Bronchial epithelial cell (primary cell): ENCODE results near the gene NDRG2. TPM values are rescaled to one million over a fixed set of nuclear protein-coding genes. Genes with fewer than 3 reads are reported as not detected.

Experiments
- DNase-seq: peaks from one replicate; pipeline ENCODE4 v3.0.0-alpha.2; 2010; ENCODE audit warnings: low read depth
- FAIRE-seq: peaks from 2 replicates; lab custom pipeline; 2011; peaks lifted over from hg19 to GRCh38; lab: Jason Lieb, UNC
- H3K27me3 ChIP-seq: 2 replicates; pipeline ENCODE4 v1.5.1; 2011; ENCODE audit warnings: low read length; ENCODE audit not compliant: control insufficient read depth, insufficient read depth
- H3K36me3 ChIP-seq: 2 replicates; pipeline ENCODE4 v1.5.1; 2011; ENCODE audit warnings: low read length; ENCODE audit not compliant: control insufficient read depth, insufficient read depth
- H3K4me3 ChIP-seq: 2 replicates; pipeline ENCODE4 v1.5.1; 2011; ENCODE audit warnings: mild to moderate bottlenecking, low read depth, low read length, control low read depth
- CTCF ChIP-seq: IDR thresholded peaks from 2 replicates; pipeline ENCODE4 v1.5.1; 2011; ENCODE audit warnings: mild to moderate bottlenecking, moderate library complexity, low read length, control low read depth, inconsistent platforms; ENCODE audit not compliant: insufficient read depth, severe bottlenecking
- total RNA-seq: library from RNA; depleted of rRNA; stranded (reverse); fragments of >200 nt; gene quantifications from 2 replicates; pipeline ENCODE4 v1.2.1, GENCODE V29; 2014

NDRG2 gene
- total RNA-seq, 1 donor from 2014 or later = 9.2 TPM

GRCh38 chr14:21026274-21026987 lies 1.6 kb upstream of the NDRG2 start:
- DNase-seq = no peak
- Histone ChIP-seq H3K4me3 (no peak overlapping the region), H3K27me3 (peaks cover 18% of the 10 kb centered on the region), H3K36me3 (no peaks in the 10 kb centered on the region)
- no peak for TF ChIP-seq CTCF
- no peak for FAIRE-seq

GRCh38 chr14:21025371-21026273 lies 761 bp upstream of the NDRG2 start:
- Histone ChIP-seq H3K36me3 (no peaks in the 10 kb centered on the region), H3K4me3 (peak overlapping the region; percentile 46), H3K27me3 (peaks cover 18% of the 10 kb centered on the region)
- TF ChIP-seq CTCF = no peak
- DNase-seq (no peak), FAIRE-seq (no peak)

GRCh38 chr14:21023817-21024584 lies 860 bp downstream of the NDRG2 start:
- no peak for TF ChIP-seq CTCF
- Histone ChIP-seq H3K4me3 (peak overlapping the region; percentile 46), H3K27me3 (peaks cover 18% of the 10 kb centered on the region), H3K36me3 (no peaks in the 10 kb centered on the region)
- FAIRE-seq (no peak), DNase-seq (no peak)

GRCh38 chr14:21023174-21023573 lies 1.7 kb downstream of the NDRG2 start:
- FAIRE-seq (no peak), DNase-seq (no peak)
- no peak for TF ChIP-seq CTCF
- H3K36me3 ChIP-seq = no peaks in the 10 kb centered on the region
- H3K4me3 ChIP-seq = no peak overlapping the region
- peaks cover 18% of the 10 kb centered on the region for H3K27me3 ChIP-seq

GRCh38 chr14:21022686-21023085 lies 2.2 kb downstream of the NDRG2 start:
- H3K27me3 ChIP-seq = peaks cover 18% of the 10 kb centered on the region
- no peak overlapping the region for H3K4me3 ChIP-seq
- FAIRE-seq = no peak
- no peak for DNase-seq
- H3K36me3 ChIP-seq = no peaks in the 10 kb centered on the region
- TF ChIP-seq CTCF = no peak
